GM20000 (cell line): ENCODE results near the gene SLC22A14.

Experiments
- DNase-seq: peaks from one replicate; pipeline ENCODE4 v3.0.0; 2012; ENCODE audit warnings: low spot score
- TF ChIP-seq, protein P1 (sequence below): IDR thresholded peaks from 2 replicates; pipeline ENCODE4 v1.5.1; 2012; ENCODE audit warnings: mild to moderate bottlenecking, control low read depth; ENCODE audit errors: extremely low read depth, missing control alignments

The SLC22A14 gene

DNA sequence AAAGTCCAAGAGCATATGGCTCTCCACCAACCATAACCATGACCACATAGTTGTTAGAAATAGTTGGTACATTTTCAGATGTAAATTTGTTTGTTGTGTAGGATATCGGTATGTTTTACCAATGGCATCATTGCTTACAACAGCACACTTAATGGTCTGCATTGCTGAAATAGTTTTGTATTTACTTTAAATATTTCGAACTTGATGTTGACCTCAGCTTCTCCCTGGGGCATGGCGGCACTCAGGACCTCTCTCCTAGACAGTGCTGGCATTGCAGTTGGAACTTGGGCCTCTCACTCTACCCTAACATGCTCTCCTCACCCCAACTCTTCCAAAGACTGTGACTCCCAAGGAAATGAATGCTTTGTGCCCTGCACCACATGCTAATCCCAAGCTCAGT, 11.5 kb upstream of the SLC22A14 start:
- DNase-seq, result no peak
- TF ChIP-seq, protein P1, sequence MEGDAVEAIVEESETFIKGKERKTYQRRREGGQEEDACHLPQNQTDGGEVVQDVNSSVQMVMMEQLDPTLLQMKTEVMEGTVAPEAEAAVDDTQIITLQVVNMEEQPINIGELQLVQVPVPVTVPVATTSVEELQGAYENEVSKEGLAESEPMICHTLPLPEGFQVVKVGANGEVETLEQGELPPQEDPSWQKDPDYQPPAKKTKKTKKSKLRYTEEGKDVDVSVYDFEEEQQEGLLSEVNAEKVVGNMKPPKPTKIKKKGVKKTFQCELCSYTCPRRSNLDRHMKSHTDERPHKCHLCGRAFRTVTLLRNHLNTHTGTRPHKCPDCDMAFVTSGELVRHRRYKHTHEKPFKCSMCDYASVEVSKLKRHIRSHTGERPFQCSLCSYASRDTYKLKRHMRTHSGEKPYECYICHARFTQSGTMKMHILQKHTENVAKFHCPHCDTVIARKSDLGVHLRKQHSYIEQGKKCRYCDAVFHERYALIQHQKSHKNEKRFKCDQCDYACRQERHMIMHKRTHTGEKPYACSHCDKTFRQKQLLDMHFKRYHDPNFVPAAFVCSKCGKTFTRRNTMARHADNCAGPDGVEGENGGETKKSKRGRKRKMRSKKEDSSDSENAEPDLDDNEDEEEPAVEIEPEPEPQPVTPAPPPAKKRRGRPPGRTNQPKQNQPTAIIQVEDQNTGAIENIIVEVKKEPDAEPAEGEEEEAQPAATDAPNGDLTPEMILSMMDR, result no peak

DNA sequence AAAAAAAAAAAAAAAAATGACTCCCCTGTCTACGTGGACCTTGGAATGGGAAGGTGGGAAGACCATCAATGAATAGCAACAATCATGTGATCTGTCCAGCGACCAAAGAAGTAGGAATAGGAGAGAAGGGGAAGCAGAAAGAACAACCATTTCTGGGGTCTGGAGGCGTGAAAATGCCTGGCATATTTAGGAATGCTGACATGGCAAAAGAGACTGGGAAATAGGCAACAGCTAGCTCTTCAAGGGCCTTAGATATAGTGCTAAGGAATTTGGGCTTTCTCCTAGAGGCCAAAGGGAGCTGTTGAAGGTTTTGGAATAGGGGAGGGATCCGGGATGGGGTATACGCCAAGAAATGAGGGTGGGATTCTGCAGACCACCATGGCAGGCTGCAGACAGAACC, 10.5 kb upstream of the SLC22A14 start:
- TF ChIP-seq, protein P1, result no peak
- no peak for DNase-seq

DNA sequence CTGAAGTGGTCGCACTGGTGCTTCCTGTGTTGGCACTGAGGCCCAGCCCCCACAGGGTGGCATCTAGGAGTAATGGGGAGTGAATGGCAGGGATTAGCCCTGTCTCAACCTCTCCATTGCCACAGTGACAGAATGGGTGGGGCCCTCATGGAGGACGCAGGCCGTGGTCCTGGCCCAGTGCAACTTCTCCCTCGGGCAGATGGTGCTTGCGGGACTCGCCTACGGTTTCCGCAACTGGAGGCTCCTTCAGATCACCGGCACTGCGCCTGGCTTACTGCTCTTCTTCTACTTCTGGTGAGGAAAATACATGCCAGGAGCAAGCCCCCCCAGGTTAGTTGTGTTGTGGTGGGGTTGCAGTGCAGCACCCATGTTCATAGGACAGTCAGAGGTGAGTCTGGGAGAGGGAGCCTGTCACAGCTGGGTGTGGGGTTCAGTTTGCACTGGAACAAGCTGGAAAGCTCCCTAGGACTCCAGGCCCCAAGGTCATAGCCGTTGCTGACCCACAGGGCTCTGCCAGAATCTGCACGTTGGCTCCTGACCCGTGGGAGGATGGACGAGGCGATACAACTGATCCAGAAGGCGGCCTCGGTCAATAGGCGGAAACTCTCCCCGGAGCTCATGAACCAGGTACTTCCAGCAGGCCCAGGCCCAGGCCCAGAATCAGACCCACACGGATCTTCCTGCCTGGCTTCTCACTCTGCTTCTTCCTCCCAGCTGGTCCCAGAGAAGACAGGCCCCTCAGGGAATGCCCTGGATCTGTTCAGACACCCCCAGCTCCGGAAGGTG, 7.0 kb upstream of the SLC22A14 start:
- TF ChIP-seq, protein P1, result no peak
- no peak for DNase-seq

DNA sequence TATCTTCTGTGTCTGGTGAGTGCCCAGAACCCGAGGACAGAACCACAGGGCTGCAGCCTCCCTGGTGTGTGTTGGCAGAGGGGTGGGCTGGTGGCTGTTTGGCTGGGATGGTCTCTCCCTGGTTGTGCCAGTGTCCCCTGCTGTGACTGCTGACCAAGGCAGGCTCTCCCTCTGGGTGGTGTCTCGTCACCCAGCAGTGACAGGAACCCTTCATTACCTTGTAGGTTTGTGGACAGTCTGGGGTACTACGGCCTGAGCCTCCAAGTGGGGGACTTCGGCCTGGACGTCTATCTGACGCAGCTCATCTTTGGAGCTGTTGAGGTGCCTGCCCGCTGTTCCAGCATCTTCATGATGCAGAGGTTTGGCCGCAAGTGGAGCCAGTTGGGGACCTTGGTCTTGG, 6.4 kb upstream of the SLC22A14 start:
- TF ChIP-seq, protein P1, result no peak
- DNase-seq, result no peak

DNA sequence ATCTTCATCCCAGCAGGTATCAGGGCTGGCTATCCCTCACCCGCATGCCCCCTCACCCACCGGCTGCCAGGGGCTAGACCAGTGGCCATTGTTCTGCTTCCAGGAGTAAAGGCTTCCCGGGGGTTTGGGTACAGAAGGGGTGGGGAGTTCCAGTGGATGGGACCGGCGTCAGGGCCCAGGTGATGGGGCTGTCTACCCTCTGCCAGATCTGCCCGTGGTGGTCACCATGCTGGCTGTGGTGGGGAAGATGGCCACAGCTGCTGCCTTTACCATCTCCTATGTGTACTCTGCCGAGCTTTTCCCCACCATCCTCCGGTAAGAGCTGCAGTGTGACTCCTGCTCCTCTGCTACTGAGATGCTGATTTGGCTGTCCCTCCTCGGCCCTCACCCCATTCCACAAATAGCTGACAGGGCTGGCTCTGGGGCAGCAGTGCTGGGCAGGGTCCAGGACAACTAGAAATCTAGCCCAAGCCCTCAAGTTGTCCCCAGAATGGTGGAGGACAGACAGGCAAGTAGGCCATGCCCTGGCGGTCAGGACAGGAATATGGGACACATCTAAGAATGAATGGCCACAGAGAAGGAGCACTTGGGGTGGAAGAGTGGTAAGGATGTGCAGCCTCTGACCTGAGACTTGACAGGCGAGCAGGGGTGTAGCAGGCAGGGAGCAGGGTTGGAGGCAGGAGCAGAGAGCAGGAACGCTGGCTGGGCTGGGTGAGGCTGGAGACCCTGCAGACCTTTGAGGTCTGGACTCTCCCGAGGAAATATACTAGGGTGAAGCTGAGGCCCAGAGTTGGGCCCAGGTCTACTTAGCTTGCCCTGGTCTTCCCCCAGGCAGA, 5.8 kb upstream of the SLC22A14 start:
- TF ChIP-seq, protein P1, result no peak
- no peak for DNase-seq

DNA sequence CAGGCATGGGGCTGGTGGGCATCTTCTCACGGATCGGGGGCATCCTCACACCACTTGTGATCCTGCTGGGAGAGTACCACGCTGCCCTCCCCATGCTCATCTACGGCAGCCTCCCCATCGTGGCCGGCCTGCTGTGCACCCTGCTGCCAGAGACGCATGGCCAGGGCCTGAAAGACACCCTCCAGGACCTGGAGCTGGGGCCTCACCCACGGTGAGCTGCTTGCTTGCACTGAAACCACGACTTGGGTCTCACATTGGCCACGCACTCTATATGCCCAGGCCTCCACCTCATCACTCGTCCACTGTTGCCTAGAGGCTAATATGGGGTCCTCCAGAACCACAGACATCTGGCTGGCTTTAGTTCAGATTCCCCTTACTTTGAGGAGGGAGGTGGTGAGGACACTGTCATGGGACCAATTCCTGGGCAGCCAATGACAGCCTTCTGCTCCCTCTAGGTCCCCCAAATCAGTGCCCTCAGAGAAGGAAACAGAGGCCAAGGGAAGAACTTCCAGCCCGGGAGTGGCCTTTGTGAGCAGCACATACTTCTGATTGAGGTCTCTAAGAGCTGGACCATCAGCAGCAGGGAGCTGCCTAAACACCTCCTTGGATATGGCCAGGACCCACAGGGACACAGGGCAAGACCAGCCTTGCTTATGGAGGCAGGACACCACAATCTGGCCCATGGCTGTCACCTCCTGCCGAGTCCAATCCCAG, 5.0 kb upstream of the SLC22A14 start:
- DNase-seq, result no peak
- TF ChIP-seq, protein P1, result no peak
